Measurements from ENCODE around the gene DMC1. TPM values are rescaled to one million over a fixed set of nuclear protein-coding genes. Genes with fewer than 3 reads are reported as not detected.

Gene DMC1
- polyA plus RNA-seq, 1 of the 3 experiments (the other 2 are of a cell fraction), result not detected

DNA sequence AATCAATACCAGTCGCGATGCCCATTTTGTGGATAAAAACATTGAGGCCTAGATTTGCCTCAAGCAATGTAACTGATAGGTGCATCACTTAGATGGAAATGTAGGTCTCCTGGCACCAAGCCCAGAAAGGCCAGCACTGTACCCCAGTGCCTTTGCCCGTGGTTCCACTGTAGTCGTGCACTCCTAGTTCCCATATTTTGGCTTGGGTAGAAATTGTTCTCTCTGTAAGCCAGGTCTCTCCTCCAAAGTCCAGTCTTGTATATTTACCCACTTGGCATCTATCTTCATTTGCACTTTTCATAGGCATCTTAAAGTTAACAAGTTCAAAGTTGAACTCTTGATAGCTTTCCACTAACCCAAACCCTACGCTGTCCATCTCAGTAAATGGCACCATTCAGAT lies 41.6 kb upstream of the DMC1 start:
- Histone ChIP-seq H3K4me3 (ENCODE audit: low read depth in 2 of 2, low read length in 1 of 2) (no peak overlapping the region), H3K4me1 (ENCODE audit: control insufficient read depth in 1 of 2, insufficient read depth in 2 of 2, low read depth in 1 of 2, low read length in 1 of 2) (no peaks in the 10 kb centered on the region), H2AFZ (ENCODE audit: low read depth) (no peak overlapping the region), H3K9ac (no peak overlapping the region), H3K9me2 (no peaks in the 10 kb centered on the region), H3K4me2 (no peak overlapping the region), H3K27me3 (ENCODE audit: insufficient read depth) (no peaks in the 10 kb centered on the region), H3K9me3 (no peaks in the 10 kb centered on the region), H3K79me2 (ENCODE audit: insufficient read depth) (no peaks in the 10 kb centered on the region), H3K27ac (ENCODE audit: low read depth in 2 of 2, low read length in 1 of 2) (no peak overlapping the region), H3K36me3 (replicated peaks in 1 of 2; ENCODE audit: control insufficient read depth in 1 of 2, insufficient read depth in 2 of 2, low read length in 1 of 2) (no peaks in the 10 kb centered on the region), H4K20me1 (ENCODE audit: insufficient read depth) (no peaks in the 10 kb centered on the region), H3F3A (replicated peaks; ENCODE audit: insufficient read depth) (no peaks in the 10 kb centered on the region)
- DNase-seq, result no peak
- TF ChIP-seq POLR2AphosphoS5 (IDR thresholded peaks at IDR 0.05; ENCODE audit: low read depth, low read length) (no peak), JUND (IDR thresholded peaks at IDR 0.05) (no peak), FOXM1 (IDR thresholded peaks at IDR 0.05; ENCODE audit: low read depth) (no peak), YY1 (IDR thresholded peaks at IDR 0.05; ENCODE audit: low read depth) (no peak), GATA2 (CRISPR knock-in tag; IDR thresholded peaks at IDR 0.05) (no peak), USF1 (IDR thresholded peaks at IDR 0.05; ENCODE audit: borderline replicate concordance, low read depth) (no peak), RFX5 (IDR thresholded peaks at IDR 0.05; ENCODE audit: low read length) (no peak), NFIC (IDR thresholded peaks at IDR 0.05; ENCODE audit: borderline replicate concordance) (no peak), FOXJ3 (CRISPR knock-in tag; IDR thresholded peaks at IDR 0.05) (no peak), MEF2A (IDR thresholded peaks at IDR 0.05; ENCODE audit: borderline replicate concordance, low read depth) (no peak), NRF1 (IDR thresholded peaks at IDR 0.05; ENCODE audit: low read depth, low read length) (no peak), TCF12 (IDR thresholded peaks at IDR 0.05) (no peak), EZH2phosphoT487 (IDR thresholded peaks at IDR 0.05; ENCODE audit: borderline replicate concordance, low read depth) (no peak), MAX (IDR thresholded peaks at IDR 0.05; ENCODE audit: low read depth) (no peak), RAD21 (IDR thresholded peaks at IDR 0.05; ENCODE audit: low read length) (no peak)
- TF ChIP-seq, protein P1, sequence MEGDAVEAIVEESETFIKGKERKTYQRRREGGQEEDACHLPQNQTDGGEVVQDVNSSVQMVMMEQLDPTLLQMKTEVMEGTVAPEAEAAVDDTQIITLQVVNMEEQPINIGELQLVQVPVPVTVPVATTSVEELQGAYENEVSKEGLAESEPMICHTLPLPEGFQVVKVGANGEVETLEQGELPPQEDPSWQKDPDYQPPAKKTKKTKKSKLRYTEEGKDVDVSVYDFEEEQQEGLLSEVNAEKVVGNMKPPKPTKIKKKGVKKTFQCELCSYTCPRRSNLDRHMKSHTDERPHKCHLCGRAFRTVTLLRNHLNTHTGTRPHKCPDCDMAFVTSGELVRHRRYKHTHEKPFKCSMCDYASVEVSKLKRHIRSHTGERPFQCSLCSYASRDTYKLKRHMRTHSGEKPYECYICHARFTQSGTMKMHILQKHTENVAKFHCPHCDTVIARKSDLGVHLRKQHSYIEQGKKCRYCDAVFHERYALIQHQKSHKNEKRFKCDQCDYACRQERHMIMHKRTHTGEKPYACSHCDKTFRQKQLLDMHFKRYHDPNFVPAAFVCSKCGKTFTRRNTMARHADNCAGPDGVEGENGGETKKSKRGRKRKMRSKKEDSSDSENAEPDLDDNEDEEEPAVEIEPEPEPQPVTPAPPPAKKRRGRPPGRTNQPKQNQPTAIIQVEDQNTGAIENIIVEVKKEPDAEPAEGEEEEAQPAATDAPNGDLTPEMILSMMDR (IDR thresholded peaks at IDR 0.05), result no peak
- TF ChIP-seq, protein P2, sequence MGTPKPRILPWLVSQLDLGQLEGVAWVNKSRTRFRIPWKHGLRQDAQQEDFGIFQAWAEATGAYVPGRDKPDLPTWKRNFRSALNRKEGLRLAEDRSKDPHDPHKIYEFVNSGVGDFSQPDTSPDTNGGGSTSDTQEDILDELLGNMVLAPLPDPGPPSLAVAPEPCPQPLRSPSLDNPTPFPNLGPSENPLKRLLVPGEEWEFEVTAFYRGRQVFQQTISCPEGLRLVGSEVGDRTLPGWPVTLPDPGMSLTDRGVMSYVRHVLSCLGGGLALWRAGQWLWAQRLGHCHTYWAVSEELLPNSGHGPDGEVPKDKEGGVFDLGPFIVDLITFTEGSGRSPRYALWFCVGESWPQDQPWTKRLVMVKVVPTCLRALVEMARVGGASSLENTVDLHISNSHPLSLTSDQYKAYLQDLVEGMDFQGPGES (IDR thresholded peaks at IDR 0.05; ENCODE audit: low read depth, low read length), result no peak
- ChIA-PET POLR2A (no interaction called here), CTCF (no interaction called here)
- 100% methylated on average over 1 of the region's 5 CpGs for WGBS (ENCODE audit: low lambda C conversion rate)
